Activated gamma-delta T cell (primary cell): ENCODE results near the gene MTFMT.

Source experiments
- DNase-seq: peaks from one replicate; lab custom pipeline; 2025; lab: John Stamatoyannopoulos, UW

MTFMT gene

DNA sequence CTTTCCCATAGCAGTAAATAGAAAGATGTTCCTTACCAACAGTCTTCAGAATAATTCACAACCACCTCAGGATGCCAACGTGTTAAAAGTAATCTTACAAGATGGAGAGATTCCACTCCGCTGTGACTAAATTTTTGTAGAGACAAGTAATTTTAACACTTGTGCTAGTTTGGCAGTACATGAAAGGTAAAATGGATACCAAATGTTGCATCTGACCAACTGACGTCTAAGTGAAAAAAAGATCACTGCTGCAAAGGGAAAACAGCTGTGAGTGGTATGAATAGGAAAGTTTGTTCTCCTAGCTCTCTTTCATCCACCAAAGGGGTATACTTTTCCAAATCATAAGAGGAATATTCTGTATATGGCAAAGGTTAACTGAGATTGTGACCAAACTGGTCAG lies 42.3 kb downstream of the MTFMT start:
- DNase-seq: no peak

DNA sequence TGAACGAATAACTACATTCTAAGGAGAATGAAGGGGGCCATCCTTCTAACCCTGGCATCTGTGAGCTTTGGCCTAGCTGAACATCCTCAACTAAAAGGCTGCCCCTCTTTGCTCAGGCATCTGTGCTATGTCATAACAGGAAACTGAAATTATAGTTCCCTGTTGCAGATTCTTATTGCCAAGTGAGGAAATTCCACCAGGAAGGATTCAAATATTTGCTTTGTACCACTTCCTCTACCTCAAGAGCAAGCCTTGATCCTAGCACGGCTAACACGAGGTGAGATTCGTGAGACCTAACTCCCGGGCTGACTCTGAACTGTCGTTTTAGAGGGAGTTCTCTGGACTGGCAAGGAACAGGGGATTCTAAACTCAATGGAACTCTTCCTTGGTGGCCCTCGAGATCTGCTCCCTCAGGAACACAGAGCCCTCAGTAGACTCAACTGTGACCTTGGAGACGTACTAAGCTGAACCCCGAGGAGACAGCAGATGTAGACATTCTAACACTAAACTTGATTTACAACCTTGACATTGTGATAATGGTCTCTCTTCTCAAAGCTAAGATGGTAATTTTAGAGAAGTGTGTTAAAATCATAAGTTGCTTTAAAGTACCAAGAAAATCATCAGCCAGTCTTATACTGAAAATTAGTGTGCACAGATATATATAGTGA lies 43.9 kb downstream of the MTFMT start:
- no peak for DNase-seq

DNA sequence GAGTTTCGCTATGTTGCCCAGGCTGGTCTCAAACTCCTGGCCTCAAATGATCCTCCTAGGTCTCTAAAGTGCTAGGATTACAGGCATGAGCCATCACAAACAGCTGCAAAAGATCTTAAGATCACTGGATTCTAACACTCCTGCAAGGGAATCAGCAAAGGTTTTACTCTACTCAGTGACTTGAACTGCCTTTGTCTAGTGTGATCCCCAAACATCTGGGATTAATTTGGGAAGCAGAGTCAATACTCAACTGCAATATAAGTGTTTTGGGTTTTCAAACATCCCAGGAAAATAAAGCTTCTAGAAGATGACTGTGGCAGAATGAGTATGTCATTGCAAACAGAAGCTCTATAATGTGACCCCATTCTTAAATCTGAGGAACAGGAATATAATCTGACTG lies 47.0 kb downstream of the MTFMT start:
- no peak for DNase-seq

DNA sequence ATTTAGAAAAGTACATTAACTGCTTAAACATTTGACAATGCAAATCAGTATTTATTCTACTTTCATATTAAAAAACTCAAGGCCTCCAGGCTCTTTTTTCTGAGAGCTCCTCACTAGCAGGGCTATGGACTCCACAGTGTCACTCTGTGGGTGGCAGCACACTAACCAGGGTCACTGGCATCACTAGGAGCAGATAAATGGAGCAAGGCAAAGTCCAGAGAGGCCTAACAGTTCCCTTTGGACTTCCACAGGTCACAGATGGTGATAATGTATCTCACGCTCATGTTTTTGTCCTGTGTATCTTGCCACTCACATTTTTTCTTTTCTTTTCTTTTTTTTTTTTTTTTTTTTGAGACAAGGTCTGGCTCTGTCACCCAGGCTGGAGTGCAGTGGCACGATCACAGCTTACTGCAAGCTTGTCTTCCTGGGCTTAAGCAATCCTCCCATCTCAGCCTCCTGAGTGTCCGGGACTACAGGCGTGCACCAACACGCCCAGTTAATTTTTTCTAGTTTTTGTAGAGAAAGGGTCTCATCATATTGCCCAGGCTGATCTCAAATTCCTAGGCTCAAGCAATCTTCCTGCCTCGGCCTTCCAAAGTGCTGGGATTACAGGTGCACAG lies 47.5 kb downstream of the MTFMT start:
- DNase-seq: no peak

DNA sequence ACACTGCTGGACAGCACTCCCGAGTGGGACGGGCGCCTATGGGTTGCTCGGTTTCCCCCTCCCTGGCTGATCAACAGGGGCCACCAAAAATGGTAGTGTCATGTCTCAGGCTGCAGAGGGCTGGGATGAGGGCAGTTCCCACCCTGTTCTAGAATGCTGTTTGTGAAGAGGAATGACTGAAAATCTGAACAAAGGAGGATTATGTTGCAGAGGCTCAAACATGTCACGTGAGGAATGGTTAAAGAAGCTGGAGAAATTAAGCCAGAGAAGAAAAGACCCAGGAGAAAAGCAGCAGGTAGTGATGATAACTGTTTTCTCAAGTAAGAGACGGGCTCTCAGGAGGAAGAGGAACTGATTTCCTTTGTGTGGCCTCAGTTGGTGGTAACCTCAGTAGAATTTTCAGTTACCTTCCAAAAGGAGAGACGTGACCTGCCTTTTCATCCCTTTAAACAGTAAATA lies 50.2 kb downstream of the MTFMT start:
- DNase-seq: no peak

DNA sequence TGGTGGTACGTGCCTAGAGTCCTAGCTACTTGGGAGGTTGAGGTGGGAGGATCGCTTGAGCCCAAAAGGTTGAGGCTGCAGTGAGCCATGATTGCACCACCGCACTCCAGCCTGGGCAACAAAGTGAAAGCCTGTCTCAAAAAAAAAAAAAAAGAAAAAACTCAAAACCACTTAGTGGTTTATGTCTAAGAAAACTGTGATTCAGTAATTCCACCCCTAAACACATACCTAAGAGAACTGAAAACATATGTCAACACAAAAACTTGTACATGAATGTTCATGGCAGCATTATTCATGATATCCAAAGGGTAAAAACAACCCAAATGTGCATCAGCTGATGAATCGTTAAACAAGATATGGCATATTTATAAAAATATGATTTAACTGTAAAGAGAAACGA lies 54.0 kb downstream of the MTFMT start:
- no peak for DNase-seq

DNA sequence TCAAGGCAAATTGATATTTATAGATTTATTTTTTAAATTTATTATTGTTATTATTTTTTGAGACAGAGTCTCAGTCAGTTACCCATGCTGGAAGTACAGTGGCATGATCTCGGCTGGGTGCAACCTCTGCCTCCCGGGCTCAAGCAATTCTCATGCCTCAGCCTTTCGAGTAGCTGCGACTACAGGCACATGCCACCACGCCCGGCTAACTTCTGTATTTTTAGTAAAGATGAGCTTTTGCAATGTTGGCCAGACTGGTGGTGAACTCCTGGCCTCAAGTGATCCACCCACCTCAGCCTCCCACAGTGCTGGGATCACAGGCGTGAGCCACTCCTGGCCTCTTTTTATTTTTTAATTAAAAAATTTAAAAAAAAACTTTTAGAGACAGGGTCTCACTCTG lies 58.7 kb downstream of the MTFMT start:
- no peak for DNase-seq

DNA sequence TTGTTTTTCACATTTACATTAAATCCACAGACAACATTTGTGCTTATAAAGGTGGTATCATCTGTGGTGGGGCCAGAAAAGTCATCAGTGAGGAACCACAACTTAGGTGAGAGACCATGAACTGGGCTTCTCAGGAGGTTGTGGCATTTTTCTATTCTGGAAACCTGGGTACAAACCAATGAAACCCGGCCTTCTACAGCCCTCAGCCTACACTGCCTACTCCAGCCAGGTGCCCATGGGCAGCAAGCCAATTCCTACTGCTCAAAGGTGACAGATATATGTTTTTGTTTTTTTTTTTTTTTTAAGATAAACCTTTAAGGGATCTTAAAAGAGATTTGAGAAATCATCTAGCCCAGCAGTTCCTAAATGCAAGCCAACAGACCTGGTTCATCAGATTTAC lies 60.0 kb downstream of the MTFMT start:
- DNase-seq: no peak

DNA sequence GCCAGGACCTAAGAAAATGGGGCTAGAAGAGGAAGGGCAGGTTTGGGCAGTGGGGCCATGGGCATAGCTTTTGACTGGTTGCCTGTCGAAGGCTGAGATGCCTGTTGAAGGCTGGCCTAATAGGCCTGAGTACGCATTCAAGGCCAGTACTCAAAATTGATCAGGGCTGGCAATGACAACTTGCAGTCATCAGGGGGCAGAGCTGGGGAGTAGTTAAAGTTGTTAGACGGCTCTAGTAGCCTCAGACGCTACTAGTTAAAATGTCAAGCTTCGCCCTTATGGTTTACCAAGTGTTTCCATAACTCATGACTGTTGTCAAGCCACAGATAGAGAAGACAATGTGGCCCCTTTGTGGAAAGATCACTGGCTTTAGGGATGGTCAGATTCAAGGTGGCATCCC lies 68.4 kb downstream of the MTFMT start:
- no peak for DNase-seq

DNA sequence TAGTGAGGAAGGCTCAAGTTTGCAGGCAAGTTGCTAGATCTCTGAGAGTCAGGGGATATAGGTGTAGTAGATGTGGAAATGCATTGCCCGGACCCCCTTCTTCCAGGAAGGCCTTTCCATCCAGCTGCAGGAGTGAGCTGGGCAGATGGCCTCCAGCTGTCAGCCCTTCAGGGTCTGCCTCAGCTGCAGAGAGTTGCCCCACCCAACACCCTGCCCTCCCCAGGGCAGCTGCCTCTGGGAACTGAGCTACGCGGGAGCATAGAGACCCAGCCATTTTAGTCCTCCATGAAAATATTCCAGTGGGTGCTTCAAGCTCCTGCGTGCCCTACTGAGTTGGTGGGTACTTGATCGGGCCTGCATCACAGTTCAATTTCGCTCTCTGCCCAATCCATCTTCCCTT lies 69.3 kb downstream of the MTFMT start:
- no peak for DNase-seq

DNA sequence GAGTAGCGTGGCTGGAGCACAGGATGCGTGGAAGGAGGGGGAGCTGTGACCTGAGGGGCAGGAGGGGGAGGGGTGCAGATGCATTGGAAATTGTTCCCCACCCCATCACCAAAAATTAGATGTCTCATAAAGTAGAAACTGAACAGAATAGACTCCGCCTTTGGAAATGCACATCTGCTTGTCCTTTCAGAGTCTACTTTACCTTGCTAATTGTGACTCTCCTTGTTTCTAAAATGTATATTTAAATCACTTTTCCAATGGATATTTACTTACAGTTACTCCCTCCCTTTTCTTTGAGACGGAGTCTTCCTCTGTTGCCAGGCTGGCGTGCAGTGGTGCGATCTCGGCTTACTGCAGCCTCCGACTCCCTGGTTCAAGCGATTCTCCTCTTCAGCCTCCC lies 70.3 kb downstream of the MTFMT start:
- no peak for DNase-seq

DNA sequence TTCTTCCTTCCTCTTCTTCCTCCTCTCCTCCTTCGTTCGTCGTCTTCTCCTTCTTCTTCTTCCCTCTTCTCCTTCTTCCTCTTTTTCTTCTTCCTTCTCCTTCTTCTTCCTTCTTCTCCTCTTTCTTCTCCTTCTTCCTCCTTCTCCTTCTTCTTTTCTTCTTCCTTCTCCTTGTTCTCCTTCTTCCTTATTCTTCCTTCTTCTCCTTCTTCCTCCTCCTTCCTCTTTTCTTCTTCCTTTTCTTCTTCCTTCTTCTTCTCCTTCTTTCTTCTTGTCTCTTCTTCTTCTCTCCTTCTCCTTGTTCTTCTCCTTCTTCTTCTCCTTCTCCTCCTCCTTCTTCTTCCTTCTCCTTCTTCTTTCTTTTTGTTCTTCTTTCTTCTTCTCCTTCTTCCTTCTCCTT lies 75.0 kb downstream of the MTFMT start:
- DNase-seq: no peak

DNA sequence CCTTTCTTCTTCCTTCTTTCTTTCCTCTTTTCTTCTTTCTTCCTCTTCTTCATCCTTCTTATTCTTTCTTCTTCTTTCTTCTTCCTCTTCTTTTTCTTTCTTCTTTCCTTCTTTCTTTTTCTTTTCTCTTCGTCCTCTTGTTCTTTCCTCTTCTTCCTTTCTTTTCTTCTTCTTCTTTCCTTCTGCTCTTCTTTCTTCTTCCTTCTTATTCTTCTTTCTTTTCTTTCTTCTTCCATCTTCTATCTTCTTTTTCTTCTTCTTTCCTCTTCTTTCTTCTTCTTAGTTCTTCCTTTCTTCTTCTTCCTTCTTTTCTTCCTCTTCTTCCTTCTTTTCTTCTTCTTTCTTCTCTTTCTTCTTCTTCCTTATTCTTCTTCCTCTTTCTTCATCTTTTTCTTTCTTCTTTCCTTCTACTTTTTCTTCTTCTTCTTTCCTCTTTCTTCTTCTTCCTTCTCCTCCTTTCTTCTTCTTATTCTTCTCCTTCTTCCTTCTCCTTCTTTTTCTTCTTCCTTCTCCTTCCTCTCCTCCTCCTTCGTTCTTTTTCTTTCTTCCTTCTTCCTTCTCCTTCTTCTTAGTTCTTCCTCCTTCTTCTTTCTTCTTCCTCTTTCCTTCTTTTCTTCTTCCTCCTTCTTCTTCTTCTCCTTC lies 77.5 kb downstream of the MTFMT start:
- DNase-seq: no peak
